Measurements from ENCODE around the gene TBC1D14. TPM values are rescaled to one million over a fixed set of nuclear protein-coding genes. Genes with fewer than 3 reads are reported as not detected.

The TBC1D14 gene
- total and polyA plus RNA-seq, 9 of the 15 experiments (the other 6 are each of a cell fraction or from before 2014, with no cell fraction given), result 2.1 to 59.6 (median 44.8) TPM

DNA sequence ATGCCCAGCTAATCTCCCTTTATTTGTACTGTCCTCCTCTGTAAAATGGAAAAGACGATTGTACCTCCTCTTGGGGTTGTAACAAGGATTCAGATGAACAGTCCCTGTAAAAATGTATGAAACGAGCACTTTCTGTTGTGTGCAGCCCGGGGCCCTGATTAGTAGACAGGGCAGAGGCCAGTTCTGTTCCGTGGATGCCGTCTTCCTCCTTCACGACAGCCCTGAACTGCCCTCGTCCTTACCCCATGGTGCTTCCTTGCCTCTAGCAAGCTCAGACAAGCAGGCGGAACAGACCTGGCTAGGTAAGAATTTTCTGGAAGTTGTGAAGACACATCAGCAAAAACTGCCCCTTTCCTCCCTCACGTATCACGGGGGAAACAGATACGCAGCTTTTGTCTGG, 111.2 kb downstream of the TBC1D14 start:
- WGBS (ENCODE audit: insufficient coverage, low coverage, missing lambda C conversion rate), result 94% methylated on average over 11 of the region's 11 CpGs
- peaks cover 4 to 19% of the 10 kb centered on the region in 2 experiments; a peak in 3 of 5 replicates for H3K4me1 ChIP-seq (replicated peaks in 1 of 2; ENCODE audit: control insufficient read depth in 2 of 2, insufficient read depth in 2 of 2, low read length in 2 of 2)
- peaks cover 5% of the 10 kb centered on the region for H3K9me1 ChIP-seq (ENCODE audit: control insufficient read depth, insufficient read depth, low read length)
- H2AFZ ChIP-seq (ENCODE audit: low read depth, low read length), result no peak overlapping the region
- no peaks in the 10 kb centered on the region for H3K27me3 ChIP-seq (ENCODE audit: control insufficient read depth in 2 of 2, insufficient read depth in 2 of 2, low read length in 2 of 2)
- no peak overlapping the region for H3K27ac ChIP-seq (ENCODE audit: extremely low read depth, low read depth, low read length)
- CTCF ChIA-PET (ENCODE audit: low intra/inter-chr PET ratio), result interaction anchor here (0.6 kb wide), 1 partner anchor 733 kb away, joined by 3 read pairs; no protein-coding TSS in a partner anchor
- H3K79me2 ChIP-seq (ENCODE audit: control insufficient read depth, insufficient read depth, low read length), result 0 out of 3 replicates have a peak, but pooled peaks cover 3% of the 10 kb centered on the region
- H3K4me3 ChIP-seq, result no peak overlapping the region
- H3K9ac ChIP-seq (ENCODE audit: insufficient read depth in 1 of 2, low read depth in 2 of 2, low read length in 2 of 2), result peak overlapping the region in 1 of 2 experiments; percentile 33; a peak in 1 of 4 replicates
- in situ Hi-C loops (cut with MboI) (no loop called here), intact Hi-C loops (cut with micrococcal nuclease) (no loop called here)
- ATAC-seq, result no peak
- peak; percentile 6 for FAIRE-seq
- no peak overlapping the region for H3K4me2 ChIP-seq (ENCODE audit: insufficient read depth, low read length)
- DNase-seq (ENCODE audit: extremely low read depth in 1 of 4, low spot score in 3 of 4), result no peak
- H3K36me3 ChIP-seq (ENCODE audit: control insufficient read depth, insufficient read depth, low read length), result peaks cover 95% of the 10 kb centered on the region
- no TSS peak for BruUV-seq (replicated peaks)
- POLR2A ChIA-PET, result interaction anchor here (0.7 to 1.1 kb wide), 3 partner anchors 10 to 429 kb away, joined by 3 read pairs; no protein-coding TSS in a partner anchor
- H4K20me1 ChIP-seq (replicated peaks; ENCODE audit: control insufficient read depth, insufficient read depth, low read length), result peaks cover 3% of the 10 kb centered on the region; the same call in 1 of the 2 replicates
- no peaks in the 10 kb centered on the region for H3K9me3 ChIP-seq (replicated peaks; ENCODE audit: control insufficient read depth, insufficient read depth, low read depth, low read length)
- TF ChIP-seq CBX2 (IDR thresholded peaks at IDR 0.05; ENCODE audit: insufficient read depth, low read length, poor library complexity, severe bottlenecking) (no peak), CBFA2T3 (IDR thresholded peaks at IDR 0.05) (no peak), ZBTB1 (CRISPR knock-in tag; IDR thresholded peaks at IDR 0.05; ENCODE audit: borderline replicate concordance, low read depth) (no peak), ZNF143 (CRISPR knock-in tag; IDR thresholded peaks at IDR 0.05) (no peak), TCF7 (IDR thresholded peaks at IDR 0.05; ENCODE audit: borderline replicate concordance) (no peak), ELF4 (CRISPR knock-in tag; IDR thresholded peaks at IDR 0.05) (no peak), DNMT1 (IDR thresholded peaks at IDR 0.05) (no peak)
- TF ChIP-seq, protein P1, sequence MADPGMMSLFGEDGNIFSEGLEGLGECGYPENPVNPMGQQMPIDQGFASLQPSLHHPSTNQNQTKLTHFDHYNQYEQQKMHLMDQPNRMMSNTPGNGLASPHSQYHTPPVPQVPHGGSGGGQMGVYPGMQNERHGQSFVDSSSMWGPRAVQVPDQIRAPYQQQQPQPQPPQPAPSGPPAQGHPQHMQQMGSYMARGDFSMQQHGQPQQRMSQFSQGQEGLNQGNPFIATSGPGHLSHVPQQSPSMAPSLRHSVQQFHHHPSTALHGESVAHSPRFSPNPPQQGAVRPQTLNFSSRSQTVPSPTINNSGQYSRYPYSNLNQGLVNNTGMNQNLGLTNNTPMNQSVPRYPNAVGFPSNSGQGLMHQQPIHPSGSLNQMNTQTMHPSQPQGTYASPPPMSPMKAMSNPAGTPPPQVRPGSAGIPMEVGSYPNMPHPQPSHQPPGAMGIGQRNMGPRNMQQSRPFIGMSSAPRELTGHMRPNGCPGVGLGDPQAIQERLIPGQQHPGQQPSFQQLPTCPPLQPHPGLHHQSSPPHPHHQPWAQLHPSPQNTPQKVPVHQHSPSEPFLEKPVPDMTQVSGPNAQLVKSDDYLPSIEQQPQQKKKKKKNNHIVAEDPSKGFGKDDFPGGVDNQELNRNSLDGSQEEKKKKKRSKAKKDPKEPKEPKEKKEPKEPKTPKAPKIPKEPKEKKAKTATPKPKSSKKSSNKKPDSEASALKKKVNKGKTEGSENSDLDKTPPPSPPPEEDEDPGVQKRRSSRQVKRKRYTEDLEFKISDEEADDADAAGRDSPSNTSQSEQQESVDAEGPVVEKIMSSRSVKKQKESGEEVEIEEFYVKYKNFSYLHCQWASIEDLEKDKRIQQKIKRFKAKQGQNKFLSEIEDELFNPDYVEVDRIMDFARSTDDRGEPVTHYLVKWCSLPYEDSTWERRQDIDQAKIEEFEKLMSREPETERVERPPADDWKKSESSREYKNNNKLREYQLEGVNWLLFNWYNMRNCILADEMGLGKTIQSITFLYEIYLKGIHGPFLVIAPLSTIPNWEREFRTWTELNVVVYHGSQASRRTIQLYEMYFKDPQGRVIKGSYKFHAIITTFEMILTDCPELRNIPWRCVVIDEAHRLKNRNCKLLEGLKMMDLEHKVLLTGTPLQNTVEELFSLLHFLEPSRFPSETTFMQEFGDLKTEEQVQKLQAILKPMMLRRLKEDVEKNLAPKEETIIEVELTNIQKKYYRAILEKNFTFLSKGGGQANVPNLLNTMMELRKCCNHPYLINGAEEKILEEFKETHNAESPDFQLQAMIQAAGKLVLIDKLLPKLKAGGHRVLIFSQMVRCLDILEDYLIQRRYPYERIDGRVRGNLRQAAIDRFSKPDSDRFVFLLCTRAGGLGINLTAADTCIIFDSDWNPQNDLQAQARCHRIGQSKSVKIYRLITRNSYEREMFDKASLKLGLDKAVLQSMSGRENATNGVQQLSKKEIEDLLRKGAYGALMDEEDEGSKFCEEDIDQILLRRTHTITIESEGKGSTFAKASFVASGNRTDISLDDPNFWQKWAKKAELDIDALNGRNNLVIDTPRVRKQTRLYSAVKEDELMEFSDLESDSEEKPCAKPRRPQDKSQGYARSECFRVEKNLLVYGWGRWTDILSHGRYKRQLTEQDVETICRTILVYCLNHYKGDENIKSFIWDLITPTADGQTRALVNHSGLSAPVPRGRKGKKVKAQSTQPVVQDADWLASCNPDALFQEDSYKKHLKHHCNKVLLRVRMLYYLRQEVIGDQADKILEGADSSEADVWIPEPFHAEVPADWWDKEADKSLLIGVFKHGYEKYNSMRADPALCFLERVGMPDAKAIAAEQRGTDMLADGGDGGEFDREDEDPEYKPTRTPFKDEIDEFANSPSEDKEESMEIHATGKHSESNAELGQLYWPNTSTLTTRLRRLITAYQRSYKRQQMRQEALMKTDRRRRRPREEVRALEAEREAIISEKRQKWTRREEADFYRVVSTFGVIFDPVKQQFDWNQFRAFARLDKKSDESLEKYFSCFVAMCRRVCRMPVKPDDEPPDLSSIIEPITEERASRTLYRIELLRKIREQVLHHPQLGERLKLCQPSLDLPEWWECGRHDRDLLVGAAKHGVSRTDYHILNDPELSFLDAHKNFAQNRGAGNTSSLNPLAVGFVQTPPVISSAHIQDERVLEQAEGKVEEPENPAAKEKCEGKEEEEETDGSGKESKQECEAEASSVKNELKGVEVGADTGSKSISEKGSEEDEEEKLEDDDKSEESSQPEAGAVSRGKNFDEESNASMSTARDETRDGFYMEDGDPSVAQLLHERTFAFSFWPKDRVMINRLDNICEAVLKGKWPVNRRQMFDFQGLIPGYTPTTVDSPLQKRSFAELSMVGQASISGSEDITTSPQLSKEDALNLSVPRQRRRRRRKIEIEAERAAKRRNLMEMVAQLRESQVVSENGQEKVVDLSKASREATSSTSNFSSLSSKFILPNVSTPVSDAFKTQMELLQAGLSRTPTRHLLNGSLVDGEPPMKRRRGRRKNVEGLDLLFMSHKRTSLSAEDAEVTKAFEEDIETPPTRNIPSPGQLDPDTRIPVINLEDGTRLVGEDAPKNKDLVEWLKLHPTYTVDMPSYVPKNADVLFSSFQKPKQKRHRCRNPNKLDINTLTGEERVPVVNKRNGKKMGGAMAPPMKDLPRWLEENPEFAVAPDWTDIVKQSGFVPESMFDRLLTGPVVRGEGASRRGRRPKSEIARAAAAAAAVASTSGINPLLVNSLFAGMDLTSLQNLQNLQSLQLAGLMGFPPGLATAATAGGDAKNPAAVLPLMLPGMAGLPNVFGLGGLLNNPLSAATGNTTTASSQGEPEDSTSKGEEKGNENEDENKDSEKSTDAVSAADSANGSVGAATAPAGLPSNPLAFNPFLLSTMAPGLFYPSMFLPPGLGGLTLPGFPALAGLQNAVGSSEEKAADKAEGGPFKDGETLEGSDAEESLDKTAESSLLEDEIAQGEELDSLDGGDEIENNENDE (IDR thresholded peaks at IDR 0.05; ENCODE audit: low read depth, low read length), result no peak
- TF ChIP-seq, protein P2, sequence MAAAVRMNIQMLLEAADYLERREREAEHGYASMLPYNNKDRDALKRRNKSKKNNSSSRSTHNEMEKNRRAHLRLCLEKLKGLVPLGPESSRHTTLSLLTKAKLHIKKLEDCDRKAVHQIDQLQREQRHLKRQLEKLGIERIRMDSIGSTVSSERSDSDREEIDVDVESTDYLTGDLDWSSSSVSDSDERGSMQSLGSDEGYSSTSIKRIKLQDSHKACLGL (CRISPR knock-in tag; IDR thresholded peaks at IDR 0.05; ENCODE audit: borderline replicate concordance, poor library complexity, severe bottlenecking), result no peak

All from K562 (cell line).